OCI-LY7 (cell line): Measurements from ENCODE around the gene BMP3.

Experiments used
- EZH2phosphoT487 ChIP-seq: fragments of 200-600 bp; sonication (generic); IDR thresholded peaks from 2 replicates; pipeline ENCODE4 v1.6.1; 2018; ENCODE audit warnings: low read depth, borderline replicate concordance, mild to moderate bottlenecking, mixed run types, antibody characterized with exemption, low read length, moderate library complexity, mixed read lengths
- TF ChIP-seq, protein P1 (sequence below): fragments of 200-600 bp; sonication (generic); conservative IDR thresholded peaks from 2 replicates; pipeline ENCODE4 v1.5.1; 2014; ENCODE audit warnings: mild to moderate bottlenecking, antibody characterized with exemption, low read length, moderate library complexity, mixed read lengths

- TF ChIP-seq, protein P1, sequence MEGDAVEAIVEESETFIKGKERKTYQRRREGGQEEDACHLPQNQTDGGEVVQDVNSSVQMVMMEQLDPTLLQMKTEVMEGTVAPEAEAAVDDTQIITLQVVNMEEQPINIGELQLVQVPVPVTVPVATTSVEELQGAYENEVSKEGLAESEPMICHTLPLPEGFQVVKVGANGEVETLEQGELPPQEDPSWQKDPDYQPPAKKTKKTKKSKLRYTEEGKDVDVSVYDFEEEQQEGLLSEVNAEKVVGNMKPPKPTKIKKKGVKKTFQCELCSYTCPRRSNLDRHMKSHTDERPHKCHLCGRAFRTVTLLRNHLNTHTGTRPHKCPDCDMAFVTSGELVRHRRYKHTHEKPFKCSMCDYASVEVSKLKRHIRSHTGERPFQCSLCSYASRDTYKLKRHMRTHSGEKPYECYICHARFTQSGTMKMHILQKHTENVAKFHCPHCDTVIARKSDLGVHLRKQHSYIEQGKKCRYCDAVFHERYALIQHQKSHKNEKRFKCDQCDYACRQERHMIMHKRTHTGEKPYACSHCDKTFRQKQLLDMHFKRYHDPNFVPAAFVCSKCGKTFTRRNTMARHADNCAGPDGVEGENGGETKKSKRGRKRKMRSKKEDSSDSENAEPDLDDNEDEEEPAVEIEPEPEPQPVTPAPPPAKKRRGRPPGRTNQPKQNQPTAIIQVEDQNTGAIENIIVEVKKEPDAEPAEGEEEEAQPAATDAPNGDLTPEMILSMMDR = no peak
- TF ChIP-seq EZH2phosphoT487 = no peak
Observed at GRCh38 chr4:81019006-81019405, 11.5 kb upstream of the BMP3 start.
